HG02970 (cell line): ENCODE results near the gene DDX1.
"Not testable (repeated sequence)": the region's sequence is repeated elsewhere in the genome, so short reads cannot be mapped to it uniquely, and the experiment has no call there.

ENCODE experiments used
- ATAC-seq: cut with Tn5 transposase; IDR thresholded peaks from one replicate; pipeline ENCODE4 v1.9.1; 2021; ENCODE audit warnings: mild to moderate bottlenecking, moderate library complexity, moderate number of reproducible peaks; ENCODE audit not compliant: unreplicated experiment, low FRiP score

Gene DDX1

GRCh38 chr2:15671842-15672815 lies 80.5 kb downstream of the DDX1 start:
- no peak for ATAC-seq

DNA sequence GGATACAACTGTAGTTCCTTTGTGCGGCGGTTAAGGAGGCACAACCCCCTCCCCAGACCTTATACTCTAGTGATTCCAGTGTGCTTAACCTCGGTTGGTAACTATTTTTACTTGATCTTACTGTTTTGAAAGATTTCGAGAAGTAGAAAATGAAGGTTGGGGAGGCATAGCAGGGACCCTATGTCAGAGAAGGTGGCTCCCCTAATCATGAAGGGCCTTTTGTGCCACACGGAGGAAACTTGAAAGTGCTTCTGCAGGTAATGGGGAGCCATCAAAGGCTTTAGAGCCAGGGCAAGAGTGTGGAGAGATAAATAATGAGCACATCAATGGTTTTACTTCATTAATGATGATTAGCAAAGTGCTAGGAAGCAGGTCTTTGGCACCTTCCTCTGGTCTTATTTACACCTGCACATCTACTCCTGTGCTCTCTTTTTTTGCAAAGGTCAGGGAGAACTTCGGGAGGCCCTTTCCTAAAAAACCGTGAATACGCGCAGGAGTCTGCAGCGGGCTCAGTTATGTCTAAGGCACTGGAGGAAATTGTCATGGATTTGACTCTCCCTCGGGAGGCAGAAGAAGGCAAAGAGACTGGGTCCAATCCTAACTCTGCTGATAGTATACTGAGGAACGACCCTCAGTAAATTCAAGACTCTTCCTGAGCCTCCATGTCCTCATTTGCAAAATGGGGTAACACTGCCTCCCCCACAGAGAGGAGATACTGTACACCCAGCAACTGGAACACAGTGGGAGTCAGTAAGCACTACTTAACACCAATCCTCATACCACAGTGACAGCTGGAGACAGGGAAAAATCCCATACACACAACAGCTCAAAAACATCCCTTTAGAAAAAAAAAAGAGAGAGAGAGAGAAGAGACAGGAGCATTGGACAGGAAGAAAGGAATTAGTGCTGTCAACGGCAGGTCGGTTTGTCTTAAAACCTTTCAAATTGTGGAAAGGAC lies 81.6 kb downstream of the DDX1 start:
- no peak for ATAC-seq

GRCh38 chr2:15673919-15674636 lies 82.4 kb downstream of the DDX1 start:
- no peak for ATAC-seq

DNA sequence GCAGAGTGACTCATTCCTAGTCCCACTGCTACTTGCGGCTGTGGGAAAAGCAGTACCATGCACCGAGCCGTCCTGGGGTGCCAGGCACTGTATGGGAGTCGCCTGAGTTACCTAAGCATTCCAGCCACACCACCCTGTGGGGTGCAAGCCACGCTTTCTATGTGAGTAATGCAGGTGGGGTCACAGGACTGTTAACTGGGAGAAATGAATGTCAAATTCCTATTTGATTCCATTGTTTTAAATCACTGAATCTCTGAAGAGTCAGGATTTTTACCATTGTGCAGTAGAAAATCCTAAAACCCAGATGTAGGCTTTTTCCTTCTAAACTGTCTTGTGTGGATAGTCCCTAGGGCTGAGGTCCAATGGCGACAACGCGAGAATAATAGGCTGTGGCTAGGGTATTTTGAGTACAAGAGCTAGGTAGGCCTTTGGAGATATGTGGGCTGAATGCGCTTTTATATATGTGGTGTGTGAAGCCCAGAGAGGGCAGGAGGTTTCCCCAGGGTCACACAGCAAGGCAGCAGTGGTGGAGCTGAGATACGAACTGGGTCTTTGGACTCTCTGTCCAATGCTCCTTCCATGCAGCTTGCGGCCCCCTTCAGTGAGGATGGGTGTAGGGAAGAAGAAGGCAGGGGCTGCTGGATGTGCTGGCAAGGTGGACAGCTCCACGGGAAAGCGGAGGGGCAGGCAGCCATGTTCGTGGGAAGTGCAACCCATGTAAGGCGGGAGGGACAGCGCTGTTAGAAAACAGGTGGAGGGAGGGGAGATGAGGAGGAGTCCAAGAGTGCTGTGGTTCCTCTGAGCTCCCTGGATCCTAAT lies 83.2 kb downstream of the DDX1 start:
- ATAC-seq = no peak

DNA sequence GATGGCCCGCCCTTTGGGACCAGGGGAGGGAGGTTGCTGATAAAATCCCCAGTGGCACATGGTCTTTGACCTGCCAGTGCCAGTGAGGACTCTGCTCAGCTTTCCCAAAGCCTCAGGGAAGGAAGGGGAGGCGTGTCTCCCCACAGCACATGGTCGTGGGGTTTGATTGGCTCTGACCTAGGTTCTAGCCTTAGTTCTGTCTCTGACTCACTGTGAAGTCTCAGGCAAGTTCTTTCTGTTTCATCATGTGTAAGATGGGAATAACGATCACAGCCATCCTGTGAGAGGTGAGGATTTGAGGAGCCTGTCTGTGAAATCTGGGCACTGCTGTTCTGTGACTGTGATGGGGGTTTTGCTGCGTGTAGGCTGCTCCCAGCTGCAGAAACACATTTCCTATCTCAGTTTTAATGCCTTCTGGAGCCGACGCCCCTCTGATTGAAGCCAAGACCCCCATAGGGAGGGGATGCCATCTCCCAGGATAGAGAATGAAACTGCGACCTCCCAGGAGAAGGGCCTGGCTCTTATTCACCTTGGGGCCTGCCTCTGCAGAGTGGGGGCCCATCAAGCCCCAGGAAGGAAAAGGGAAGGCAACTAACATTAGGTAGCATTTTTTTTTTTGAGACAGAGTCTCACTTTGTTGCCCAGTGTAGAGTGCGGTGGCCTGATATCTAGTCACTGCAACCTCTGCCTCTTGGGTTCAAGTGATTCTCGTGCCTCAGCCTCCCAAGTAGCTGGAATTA lies 84.0 kb downstream of the DDX1 start:
- no peak for ATAC-seq

GRCh38 chr2:15677141-15677843 lies 85.6 kb downstream of the DDX1 start:
- ATAC-seq = no peak

- ATAC-seq = no peak
Observed at GRCh38 chr2:15678346-15678745, 86.7 kb downstream of the DDX1 start.

GRCh38 chr2:15678909-15679308 lies 87.2 kb downstream of the DDX1 start:
- ATAC-seq = no peak

- no peak for ATAC-seq
Observed at GRCh38 chr2:15679386-15679924, 87.8 kb downstream of the DDX1 start.

DNA sequence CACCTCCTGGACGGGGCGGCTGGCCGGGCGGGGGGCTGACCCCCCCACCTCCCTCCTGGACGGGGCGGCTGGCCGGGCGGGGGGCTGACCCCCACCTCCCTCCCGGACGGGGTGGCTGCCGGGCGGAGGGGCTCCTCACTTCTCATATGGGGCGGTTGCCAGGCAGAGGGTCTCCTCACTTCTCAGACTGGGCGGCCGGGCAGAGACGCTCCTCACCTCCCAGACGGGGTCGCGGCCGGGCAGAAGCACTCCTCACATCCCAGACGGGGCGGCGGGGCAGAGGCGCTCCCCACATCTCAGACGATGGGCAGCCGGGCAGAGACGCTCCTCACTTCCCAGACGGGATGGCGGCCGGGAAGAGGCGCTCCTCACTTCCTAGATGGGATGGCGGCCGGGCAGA lies 88.5 kb downstream of the DDX1 start:
- not testable (repeated sequence) for ATAC-seq
